HEK293 (cell line): ENCODE measurements around the gene OR56B1.

Experiments
- CTCF ChIP-seq: fragments of 450-650 bp; formaldehyde crosslinking; IDR thresholded peaks from 2 replicates; pipeline ENCODE4 v1.5.1; 2016; ENCODE audit warnings: missing biosample characterization, missing genetic modification characterization
- ELK4 ChIP-seq: IDR thresholded peaks from 2 replicates; pipeline ENCODE4 v1.6.1; 2011; ENCODE audit warnings: mild to moderate bottlenecking, low read depth, low read length, borderline replicate concordance
- ZBTB1 ChIP-seq: fragments of 450-650 bp; formaldehyde crosslinking; IDR thresholded peaks from 2 replicates; pipeline ENCODE4 v1.5.1; 2016; ENCODE audit warnings: missing biosample characterization, missing genetic modification characterization

GRCh38 chr11:5719703-5720495 is 16.3 kb upstream of the OR56B1 start:
- no peak for TF ChIP-seq ZBTB1 (tag by site-specific recombination)
- no peak for TF ChIP-seq CTCF (tag by site-specific recombination)
- no peak for TF ChIP-seq ELK4
